Progenitor cell of endocrine pancreas (in vitro differentiated cells): Measurements from ENCODE around the gene ZNF467. TPM values are rescaled to one million over a fixed set of nuclear protein-coding genes. Genes with fewer than 3 reads are reported as not detected.

Source experiments
- DNase-seq: peaks from one replicate; pipeline ENCODE4 v3.0.0; 2021; ENCODE audit warnings: low spot score; ENCODE audit not compliant: unreplicated experiment
- H3K27ac Mint-ChIP-seq: 2 replicates; pipeline ENCODE4 v1.8.0; 2021; ENCODE audit warnings: mild to moderate bottlenecking, moderate library complexity, mixed read lengths
- H3K27me3 Mint-ChIP-seq: 2 replicates; pipeline ENCODE4 v1.8.0; 2021; ENCODE audit warnings: mixed read lengths
- H3K36me3 Mint-ChIP-seq: 2 replicates; pipeline ENCODE4 v1.8.0; 2022; ENCODE audit warnings: mixed read lengths; ENCODE audit not compliant: insufficient read depth
- H3K4me1 Mint-ChIP-seq: 2 replicates; pipeline ENCODE4 v1.8.0; 2021; ENCODE audit warnings: low read depth, mixed read lengths
- H3K4me3 Mint-ChIP-seq: 2 replicates; pipeline ENCODE4 v1.8.0; 2021; ENCODE audit warnings: low read depth, mild to moderate bottlenecking, moderate library complexity, mixed read lengths
- H3K9me3 Mint-ChIP-seq: 2 replicates; pipeline ENCODE4 v1.8.0; 2021; ENCODE audit warnings: low read depth, mixed read lengths
- total RNA-seq: library from RNA; stranded (reverse); gene quantifications from 2 replicates; pipeline ENCODE4 v1.2.1, GENCODE V29; 2021
- TF ChIP-seq, protein P1 (sequence below): fragments of 200-600 bp; sonication (generic); IDR thresholded peaks from one replicate; pipeline ENCODE4 v1.5.0; 2021; ENCODE audit warnings: antibody characterized with exemption, mild to moderate bottlenecking; ENCODE audit not compliant: unreplicated experiment

Gene ZNF467
- total RNA-seq, 1 donor from 2014 or later: 16.1 TPM

DNA sequence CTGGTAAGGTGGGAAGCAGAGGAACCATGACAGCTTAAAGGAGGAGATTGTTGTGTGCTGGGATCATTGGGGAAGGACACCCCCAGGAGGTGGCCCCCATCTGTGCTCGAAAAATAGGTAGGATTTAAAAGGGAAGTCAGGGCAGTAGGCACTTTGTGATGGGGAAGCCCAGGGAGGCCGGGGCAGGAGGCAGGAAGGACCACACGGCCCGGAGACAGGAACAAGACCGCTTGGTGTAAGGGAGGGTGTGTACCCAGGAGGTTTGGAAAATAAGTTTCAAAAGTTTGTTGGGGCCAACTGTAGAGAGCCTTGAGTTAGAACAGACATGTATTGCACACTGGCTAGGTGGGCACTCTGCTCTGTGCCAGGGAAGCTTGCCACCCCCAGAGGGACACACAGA, 20.7 kb downstream of the ZNF467 start:
- H3K27ac Mint-ChIP-seq: no peak overlapping the region
- TF ChIP-seq, protein P1, sequence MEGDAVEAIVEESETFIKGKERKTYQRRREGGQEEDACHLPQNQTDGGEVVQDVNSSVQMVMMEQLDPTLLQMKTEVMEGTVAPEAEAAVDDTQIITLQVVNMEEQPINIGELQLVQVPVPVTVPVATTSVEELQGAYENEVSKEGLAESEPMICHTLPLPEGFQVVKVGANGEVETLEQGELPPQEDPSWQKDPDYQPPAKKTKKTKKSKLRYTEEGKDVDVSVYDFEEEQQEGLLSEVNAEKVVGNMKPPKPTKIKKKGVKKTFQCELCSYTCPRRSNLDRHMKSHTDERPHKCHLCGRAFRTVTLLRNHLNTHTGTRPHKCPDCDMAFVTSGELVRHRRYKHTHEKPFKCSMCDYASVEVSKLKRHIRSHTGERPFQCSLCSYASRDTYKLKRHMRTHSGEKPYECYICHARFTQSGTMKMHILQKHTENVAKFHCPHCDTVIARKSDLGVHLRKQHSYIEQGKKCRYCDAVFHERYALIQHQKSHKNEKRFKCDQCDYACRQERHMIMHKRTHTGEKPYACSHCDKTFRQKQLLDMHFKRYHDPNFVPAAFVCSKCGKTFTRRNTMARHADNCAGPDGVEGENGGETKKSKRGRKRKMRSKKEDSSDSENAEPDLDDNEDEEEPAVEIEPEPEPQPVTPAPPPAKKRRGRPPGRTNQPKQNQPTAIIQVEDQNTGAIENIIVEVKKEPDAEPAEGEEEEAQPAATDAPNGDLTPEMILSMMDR: no peak
- DNase-seq: no peak
- H3K9me3 Mint-ChIP-seq: peaks cover 4% of the 10 kb centered on the region
- H3K4me1 Mint-ChIP-seq: peaks cover 2% of the 10 kb centered on the region
- H3K36me3 Mint-ChIP-seq: no peaks in the 10 kb centered on the region
- H3K4me3 Mint-ChIP-seq: no peak overlapping the region
- peaks cover 21% of the 10 kb centered on the region for H3K27me3 Mint-ChIP-seq

GRCh38 chr7:149751043-149751775, 22.2 kb downstream of the ZNF467 start:
- TF ChIP-seq, protein P1: no peak
- DNase-seq: no peak
- H3K27ac Mint-ChIP-seq: no peak overlapping the region
- H3K9me3 Mint-ChIP-seq: peaks cover 4% of the 10 kb centered on the region
- H3K4me3 Mint-ChIP-seq: no peak overlapping the region
- H3K36me3 Mint-ChIP-seq: no peaks in the 10 kb centered on the region
- peaks cover 2% of the 10 kb centered on the region for H3K4me1 Mint-ChIP-seq
- H3K27me3 Mint-ChIP-seq: peaks cover 17% of the 10 kb centered on the region

DNA sequence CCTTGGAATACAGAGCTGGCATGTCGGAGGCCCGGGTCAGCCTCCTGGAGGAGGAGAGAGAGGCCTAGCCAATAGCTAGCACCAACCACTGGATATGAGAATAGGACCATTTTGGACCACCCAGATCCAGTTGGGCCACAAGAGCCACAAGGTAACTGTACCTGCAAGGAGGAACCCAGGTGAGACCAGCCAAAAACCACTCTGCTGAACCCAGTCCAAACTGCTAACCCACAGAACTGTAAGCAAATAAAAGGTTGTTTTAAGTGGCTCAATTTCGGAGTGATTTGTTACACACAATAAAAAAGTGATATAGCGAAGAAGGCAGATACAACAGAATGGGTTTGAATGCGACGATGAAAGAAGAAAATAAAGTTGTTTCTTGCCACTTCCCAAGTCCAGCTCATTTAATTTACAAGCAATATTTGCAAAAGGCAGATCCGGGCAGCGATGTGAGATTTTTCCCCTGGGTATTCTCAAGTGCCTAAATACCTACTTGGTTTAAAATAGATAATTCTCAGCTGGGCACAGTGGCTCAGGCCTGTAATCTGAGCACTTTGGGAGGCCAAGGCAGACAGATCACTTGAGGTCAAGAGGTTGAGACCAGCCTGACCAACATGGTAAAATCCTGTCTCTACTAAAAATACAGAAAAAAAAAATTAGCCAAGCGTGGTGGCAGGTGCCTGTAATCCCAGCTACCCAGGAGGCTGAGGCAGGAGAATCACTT, 23.1 kb downstream of the ZNF467 start:
- Mint-ChIP-seq H3K4me3 (no peak overlapping the region), H3K27me3 (peaks cover 12% of the 10 kb centered on the region), H3K27ac (no peak overlapping the region), H3K4me1 (peaks cover 2% of the 10 kb centered on the region), H3K36me3 (no peaks in the 10 kb centered on the region), H3K9me3 (peaks cover 4% of the 10 kb centered on the region)
- DNase-seq: no peak
- TF ChIP-seq, protein P1: no peak

DNA sequence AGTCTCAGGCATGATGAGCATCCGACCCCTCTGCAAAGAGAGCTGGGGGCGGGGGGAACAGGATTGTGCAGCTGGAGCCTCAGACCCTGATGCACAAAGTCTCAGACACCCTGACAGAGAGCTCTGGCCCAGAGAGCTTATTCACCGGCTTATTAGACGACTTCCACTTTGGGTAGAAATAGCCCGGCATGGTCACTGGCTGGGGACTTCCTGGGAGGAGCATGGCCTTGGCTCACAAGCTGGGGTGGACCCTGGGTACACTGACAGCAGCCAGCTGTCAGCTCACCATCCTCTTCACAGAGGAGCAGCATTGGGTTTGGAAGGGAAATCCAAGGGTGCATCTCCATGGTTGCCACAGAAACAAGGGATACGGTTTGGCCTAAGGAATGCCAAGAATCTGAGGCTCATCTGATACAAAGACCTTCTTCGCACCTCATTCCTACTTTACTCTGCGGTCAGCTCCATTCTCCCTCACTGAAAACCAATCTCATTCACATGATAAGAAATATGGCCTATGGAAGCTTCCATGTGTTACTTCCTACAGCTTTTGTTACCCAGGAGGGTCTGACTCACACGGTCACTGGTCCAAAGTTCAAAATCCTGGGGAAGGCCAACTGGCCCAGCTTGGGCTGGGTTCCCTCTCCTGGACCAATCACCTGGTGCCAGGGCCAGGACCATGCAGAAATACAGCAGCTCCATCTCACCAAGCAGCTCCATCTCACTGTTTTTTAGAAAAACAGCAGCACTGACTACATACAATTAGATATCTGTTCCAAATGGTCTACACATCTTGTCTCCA, 25.1 kb downstream of the ZNF467 start:
- no peaks in the 10 kb centered on the region for H3K36me3 Mint-ChIP-seq
- peaks cover 4% of the 10 kb centered on the region for H3K9me3 Mint-ChIP-seq
- no peak for DNase-seq
- H3K4me3 Mint-ChIP-seq: no peak overlapping the region
- H3K27me3 Mint-ChIP-seq: peaks cover 12% of the 10 kb centered on the region
- TF ChIP-seq, protein P1: no peak
- no peak overlapping the region for H3K27ac Mint-ChIP-seq
- no peaks in the 10 kb centered on the region for H3K4me1 Mint-ChIP-seq

DNA sequence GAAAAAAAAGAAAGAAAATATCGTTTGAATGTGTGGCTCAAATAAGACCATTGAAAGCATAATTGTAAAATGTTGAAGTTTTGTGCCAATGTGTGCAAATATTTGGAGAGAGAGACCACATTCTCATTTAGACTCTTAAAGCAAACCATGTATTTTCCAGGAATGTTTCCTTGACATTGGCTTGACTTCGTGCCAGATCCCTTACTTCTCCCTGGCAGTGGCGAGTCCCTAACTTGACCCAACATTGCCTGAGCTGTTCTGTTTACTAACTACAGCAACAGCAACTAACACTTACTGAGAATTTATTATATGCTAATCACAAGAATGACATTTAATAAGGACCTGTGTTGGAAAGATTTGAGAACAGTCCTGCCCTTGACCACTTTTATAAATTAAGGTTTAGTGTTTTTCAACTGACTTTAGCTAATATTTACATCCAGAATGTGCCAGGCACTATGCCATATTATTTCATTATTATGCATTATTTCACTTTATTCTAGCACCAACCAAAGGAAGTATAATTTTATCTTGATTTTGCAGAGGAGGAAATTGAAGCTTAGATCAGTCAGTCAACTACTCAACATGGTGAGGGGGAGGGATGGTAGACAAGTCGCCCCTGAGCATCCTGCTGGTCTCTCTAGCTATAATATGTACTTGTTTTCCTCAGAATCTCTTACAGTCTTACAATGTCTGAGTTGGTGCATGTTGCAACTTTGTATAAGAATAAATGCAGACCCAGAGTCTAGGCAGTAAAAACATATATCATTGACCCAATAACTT, 29.7 kb downstream of the ZNF467 start:
- peaks cover 9% of the 10 kb centered on the region for H3K27me3 Mint-ChIP-seq
- TF ChIP-seq, protein P1: no peak
- no peaks in the 10 kb centered on the region for H3K9me3 Mint-ChIP-seq
- H3K27ac Mint-ChIP-seq: no peak overlapping the region
- peaks cover 3% of the 10 kb centered on the region for H3K4me1 Mint-ChIP-seq
- H3K4me3 Mint-ChIP-seq: no peak overlapping the region
- no peaks in the 10 kb centered on the region for H3K36me3 Mint-ChIP-seq
- no peak for DNase-seq
